ENCODE data around the gene PRELID3B.
"Not testable (repeated sequence)": the region's sequence is repeated elsewhere in the genome, so short reads cannot be mapped to it uniquely, and the experiment has no call there.

Gene PRELID3B

GRCh38 chr20:59025086-59025485, 17.5 kb downstream of the PRELID3B start:
- no peak for DNase-seq

GRCh38 chr20:59024111-59024530, 18.5 kb downstream of the PRELID3B start:
- DNase-seq = no peak

- DNase-seq = no peak
These were observed 19.0 kb downstream of the PRELID3B start for GRCh38 chr20:59023616-59024015.

- no peak for DNase-seq
These were observed 19.8 kb downstream of the PRELID3B start for GRCh38 chr20:59022754-59023153.

GRCh38 chr20:59020938-59021551, 21.5 kb downstream of the PRELID3B start:
- DNase-seq = no peak

- no peak for DNase-seq
These were observed 23.4 kb downstream of the PRELID3B start, which contains the start of gene TUBB1 for GRCh38 chr20:59019217-59019616. TSS of gene TUBB1 (plus strand) at chr20:59019429. CDS start at chr20:59019523, 94 bp downstream.

GRCh38 chr20:59018817-59019216, 23.8 kb downstream of the PRELID3B start:
- no peak for DNase-seq

- no peak for DNase-seq
These were observed 24.9 kb downstream of the PRELID3B start for GRCh38 chr20:59017493-59018231.

GRCh38 chr20:59016795-59017492, 25.6 kb downstream of the PRELID3B start:
- DNase-seq = no peak

- DNase-seq = no peak
These were observed 26.5 kb downstream of the PRELID3B start for GRCh38 chr20:59015812-59016711.

- DNase-seq = no peak
These were observed 27.2 kb downstream of the PRELID3B start for GRCh38 chr20:59015411-59015810.

- DNase-seq = no peak
These were observed 27.8 kb downstream of the PRELID3B start for GRCh38 chr20:59014680-59015389.

- DNase-seq = no peak
These were observed 28.5 kb downstream of the PRELID3B start for GRCh38 chr20:59013959-59014608.

- no peak for DNase-seq
These were observed 29.3 kb downstream of the PRELID3B start for GRCh38 chr20:59013031-59013951.

- DNase-seq = not testable (repeated sequence)
These were observed 30.8 kb downstream of the PRELID3B start for GRCh38 chr20:59011874-59012157.

GRCh38 chr20:59010995-59011873, 31.4 kb downstream of the PRELID3B start:
- DNase-seq = no peak

- no peak for DNase-seq
These were observed 32.1 kb downstream of the PRELID3B start for GRCh38 chr20:59010321-59010994.

GRCh38 chr20:59008715-59009336, 33.8 kb downstream of the PRELID3B start:
- no peak for DNase-seq

Measured in 8988T (cell line).